Muscle layer of colon (tissue), 2 donors: Measurements from ENCODE around the gene KCNMA1.

Experiments used
- H3K27ac ChIP-seq: one replicate; pipeline ENCODE4 v1.7.0; 2013; ENCODE audit warnings: low read depth, mild to moderate bottlenecking, low read length, moderate library complexity
- H3K27me3 ChIP-seq, 2 donors: one replicate each; pipeline ENCODE4 v1.7.0; 2013; ENCODE audit warnings: low read length in 2 of 2, mild to moderate bottlenecking in 2 of 2; ENCODE audit not compliant: insufficient read depth in 2 of 2, control insufficient read depth in 1 of 2
- H3K36me3 ChIP-seq: one replicate; pipeline ENCODE4 v1.7.0; 2013; ENCODE audit warnings: mild to moderate bottlenecking, low read length; ENCODE audit not compliant: insufficient read depth
- H3K4me1 ChIP-seq: one replicate; pipeline ENCODE4 v1.7.0; 2013; ENCODE audit warnings: mild to moderate bottlenecking, low read length; ENCODE audit not compliant: insufficient read depth
- H3K4me3 ChIP-seq, 2 donors: one replicate each; pipeline ENCODE4 v1.7.0; 2013; ENCODE audit warnings: low read length in 2 of 2, low read depth in 1 of 2, mild to moderate bottlenecking in 1 of 2, moderate library complexity in 1 of 2
- H3K9ac ChIP-seq: one replicate; pipeline ENCODE4 v1.7.0; 2013; ENCODE audit warnings: low read length
- H3K9me3 ChIP-seq: one replicate; pipeline ENCODE4 v1.7.0; 2013; ENCODE audit warnings: mild to moderate bottlenecking, low read length
- donor health status: abdominal sarcoma.
- donor health status: Adenocarcinoma of cecum.

The KCNMA1 gene

GRCh38 chr10:77121829-77122228 is 515.8 kb downstream of the KCNMA1 start:
- peaks cover 33% of the 10 kb centered on the region for H3K4me1 ChIP-seq
- H3K27ac ChIP-seq, result no peak overlapping the region
- H3K9ac ChIP-seq, result no peak overlapping the region
- H3K27me3 ChIP-seq, result no peaks in the 10 kb centered on the region
- H3K4me3 ChIP-seq, result no peak overlapping the region
- H3K36me3 ChIP-seq, result no peaks in the 10 kb centered on the region
- no peaks in the 10 kb centered on the region for H3K9me3 ChIP-seq

GRCh38 chr10:77120666-77121376 is 516.8 kb downstream of the KCNMA1 start:
- no peak overlapping the region for H3K4me3 ChIP-seq
- no peaks in the 10 kb centered on the region for H3K36me3 ChIP-seq
- no peaks in the 10 kb centered on the region for H3K27me3 ChIP-seq
- H3K4me1 ChIP-seq, result peaks cover 33% of the 10 kb centered on the region
- H3K27ac ChIP-seq, result no peak overlapping the region
- H3K9me3 ChIP-seq, result no peaks in the 10 kb centered on the region
- H3K9ac ChIP-seq, result no peak overlapping the region

GRCh38 chr10:77120012-77120411 is 517.6 kb downstream of the KCNMA1 start:
- no peaks in the 10 kb centered on the region for H3K27me3 ChIP-seq
- H3K4me3 ChIP-seq, result no peak overlapping the region
- H3K27ac ChIP-seq, result no peak overlapping the region
- no peaks in the 10 kb centered on the region for H3K36me3 ChIP-seq
- no peak overlapping the region for H3K9ac ChIP-seq
- peaks cover 33% of the 10 kb centered on the region for H3K4me1 ChIP-seq
- no peaks in the 10 kb centered on the region for H3K9me3 ChIP-seq

- H3K4me1 ChIP-seq, result peaks cover 33% of the 10 kb centered on the region
- no peak overlapping the region for H3K9ac ChIP-seq
- H3K27me3 ChIP-seq, result no peaks in the 10 kb centered on the region
- H3K4me3 ChIP-seq, result no peak overlapping the region
- H3K9me3 ChIP-seq, result no peaks in the 10 kb centered on the region
- no peak overlapping the region for H3K27ac ChIP-seq
- no peaks in the 10 kb centered on the region for H3K36me3 ChIP-seq
These were observed 518.9 kb downstream of the KCNMA1 start for GRCh38 chr10:77118603-77119282.

GRCh38 chr10:77117501-77117900 is 520.1 kb downstream of the KCNMA1 start:
- Histone ChIP-seq H3K9ac (no peak overlapping the region), H3K27me3 (no peaks in the 10 kb centered on the region), H3K27ac (no peak overlapping the region), H3K4me1 (peaks cover 33% of the 10 kb centered on the region), H3K4me3 (no peak overlapping the region), H3K9me3 (no peaks in the 10 kb centered on the region), H3K36me3 (no peaks in the 10 kb centered on the region)

GRCh38 chr10:77116904-77117303 is 520.7 kb downstream of the KCNMA1 start:
- Histone ChIP-seq H3K9me3 (no peaks in the 10 kb centered on the region), H3K4me1 (peaks cover 37% of the 10 kb centered on the region), H3K36me3 (no peaks in the 10 kb centered on the region), H3K4me3 (no peak overlapping the region), H3K27me3 (no peaks in the 10 kb centered on the region), H3K9ac (no peak overlapping the region), H3K27ac (no peak overlapping the region)

GRCh38 chr10:77114181-77114821 is 523.3 kb downstream of the KCNMA1 start:
- Histone ChIP-seq H3K36me3 (no peaks in the 10 kb centered on the region), H3K27me3 (no peaks in the 10 kb centered on the region), H3K27ac (no peak overlapping the region), H3K4me3 (no peak overlapping the region), H3K4me1 (peaks cover 32% of the 10 kb centered on the region), H3K9ac (no peak overlapping the region), H3K9me3 (no peaks in the 10 kb centered on the region)

GRCh38 chr10:77111611-77112550 is 525.7 kb downstream of the KCNMA1 start:
- no peaks in the 10 kb centered on the region for H3K27me3 ChIP-seq
- peaks cover 27% of the 10 kb centered on the region for H3K4me1 ChIP-seq
- no peak overlapping the region for H3K27ac ChIP-seq
- no peaks in the 10 kb centered on the region for H3K9me3 ChIP-seq
- H3K9ac ChIP-seq, result no peak overlapping the region
- H3K4me3 ChIP-seq, result no peak overlapping the region
- H3K36me3 ChIP-seq, result peaks cover 8% of the 10 kb centered on the region

GRCh38 chr10:77110757-77111156 is 526.9 kb downstream of the KCNMA1 start:
- no peaks in the 10 kb centered on the region for H3K27me3 ChIP-seq
- no peak overlapping the region for H3K4me3 ChIP-seq
- H3K36me3 ChIP-seq, result peaks cover 8% of the 10 kb centered on the region
- H3K4me1 ChIP-seq, result peaks cover 32% of the 10 kb centered on the region
- no peak overlapping the region for H3K27ac ChIP-seq
- H3K9me3 ChIP-seq, result no peaks in the 10 kb centered on the region
- H3K9ac ChIP-seq, result no peak overlapping the region

- H3K4me3 ChIP-seq, result no peak overlapping the region
- no peaks in the 10 kb centered on the region for H3K27me3 ChIP-seq
- no peak overlapping the region for H3K9ac ChIP-seq
- peaks cover 45% of the 10 kb centered on the region for H3K4me1 ChIP-seq
- no peak overlapping the region for H3K27ac ChIP-seq
- H3K36me3 ChIP-seq, result peaks cover 8% of the 10 kb centered on the region
- no peaks in the 10 kb centered on the region for H3K9me3 ChIP-seq
These were observed 528.1 kb downstream of the KCNMA1 start for GRCh38 chr10:77109351-77109994.
